Measurements from ENCODE around the gene KLHL6.

DNA sequence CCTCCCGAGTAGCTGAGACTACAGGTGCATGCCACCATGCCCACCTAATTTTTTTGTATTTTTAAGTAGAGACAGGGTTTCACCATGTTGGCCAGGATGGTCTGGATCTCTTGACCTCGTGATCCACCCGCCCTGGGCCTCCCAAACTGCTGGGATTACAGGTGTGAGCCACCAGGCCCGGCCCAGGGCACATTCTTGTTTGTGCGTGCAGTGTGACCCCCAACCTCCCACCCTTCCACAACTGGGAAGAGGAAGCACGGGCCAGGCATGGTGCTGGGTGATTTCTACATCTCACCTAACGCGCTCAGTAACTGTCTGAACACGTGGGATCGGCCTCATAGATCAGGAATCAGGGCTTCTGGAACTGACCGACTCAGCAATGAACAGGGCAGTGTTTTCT, 48.0 kb downstream of the KLHL6 start:
- TF ChIP-seq, protein P1, sequence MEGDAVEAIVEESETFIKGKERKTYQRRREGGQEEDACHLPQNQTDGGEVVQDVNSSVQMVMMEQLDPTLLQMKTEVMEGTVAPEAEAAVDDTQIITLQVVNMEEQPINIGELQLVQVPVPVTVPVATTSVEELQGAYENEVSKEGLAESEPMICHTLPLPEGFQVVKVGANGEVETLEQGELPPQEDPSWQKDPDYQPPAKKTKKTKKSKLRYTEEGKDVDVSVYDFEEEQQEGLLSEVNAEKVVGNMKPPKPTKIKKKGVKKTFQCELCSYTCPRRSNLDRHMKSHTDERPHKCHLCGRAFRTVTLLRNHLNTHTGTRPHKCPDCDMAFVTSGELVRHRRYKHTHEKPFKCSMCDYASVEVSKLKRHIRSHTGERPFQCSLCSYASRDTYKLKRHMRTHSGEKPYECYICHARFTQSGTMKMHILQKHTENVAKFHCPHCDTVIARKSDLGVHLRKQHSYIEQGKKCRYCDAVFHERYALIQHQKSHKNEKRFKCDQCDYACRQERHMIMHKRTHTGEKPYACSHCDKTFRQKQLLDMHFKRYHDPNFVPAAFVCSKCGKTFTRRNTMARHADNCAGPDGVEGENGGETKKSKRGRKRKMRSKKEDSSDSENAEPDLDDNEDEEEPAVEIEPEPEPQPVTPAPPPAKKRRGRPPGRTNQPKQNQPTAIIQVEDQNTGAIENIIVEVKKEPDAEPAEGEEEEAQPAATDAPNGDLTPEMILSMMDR (IDR thresholded peaks at IDR 0.05), result no peak
- no peak for TF ChIP-seq POLR2A (IDR thresholded peaks at IDR 0.05)
- TF ChIP-seq EP300 (IDR thresholded peaks at IDR 0.05; ENCODE audit: low read depth), result no peak
